ENCODE results near the gene C1orf198.

GRCh38 chr1:230832476-230832875, 35.8 kb downstream of the C1orf198 start:
- TF ChIP-seq CTCF (IDR thresholded peaks at IDR 0.05; ENCODE audit: insufficient read depth, low read length) (no peak), POLR2AphosphoS5 (IDR thresholded peaks at IDR 0.05; ENCODE audit: low read depth) (no peak)

All from HL-60 (cell line).